NAMALWA (cell line): ENCODE measurements around the gene CCDC170.

Source experiments
- DNase-seq: peaks from one replicate; pipeline ENCODE4 v3.0.0-alpha.2; 2015; ENCODE audit warnings: low spot score

Gene CCDC170

DNA sequence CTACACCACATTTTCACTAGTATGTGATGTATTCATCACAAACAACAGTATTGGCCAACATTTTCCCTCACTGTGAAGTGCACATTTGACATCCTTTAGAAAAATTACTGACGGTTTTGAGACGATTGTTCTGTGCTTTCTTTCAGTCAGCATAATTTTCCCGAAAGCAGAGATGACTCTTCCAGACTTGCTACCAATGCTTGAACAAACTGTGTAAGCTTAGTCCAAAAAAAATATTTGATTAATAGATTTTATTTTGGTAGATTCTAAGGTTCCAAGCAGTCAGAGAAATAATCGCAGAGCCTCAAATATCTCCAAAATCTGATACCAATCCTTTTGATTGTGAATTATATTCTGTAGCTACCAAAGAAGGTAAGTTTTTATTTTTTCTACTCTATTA, 162.6 kb downstream of the CCDC170 start:
- DNase-seq: no peak

DNA sequence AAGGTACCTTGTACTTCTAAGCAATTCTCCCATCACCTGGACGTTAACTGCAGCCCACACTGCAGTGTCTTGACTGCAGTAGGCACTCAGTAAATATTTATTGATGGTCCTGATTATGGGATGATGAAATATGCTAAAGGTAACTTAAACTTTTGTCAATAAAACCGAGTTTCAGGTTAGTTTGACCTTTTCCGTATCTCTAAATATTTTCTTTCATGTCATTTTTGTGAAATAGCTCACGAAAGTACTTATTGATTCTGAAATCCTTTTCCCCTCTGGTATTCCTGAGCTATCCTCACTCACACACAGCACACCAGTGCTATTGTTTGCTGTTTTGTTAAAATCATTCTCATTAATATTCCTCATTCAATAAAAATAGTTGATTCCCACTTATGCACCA, 164.3 kb downstream of the CCDC170 start:
- no peak for DNase-seq

DNA sequence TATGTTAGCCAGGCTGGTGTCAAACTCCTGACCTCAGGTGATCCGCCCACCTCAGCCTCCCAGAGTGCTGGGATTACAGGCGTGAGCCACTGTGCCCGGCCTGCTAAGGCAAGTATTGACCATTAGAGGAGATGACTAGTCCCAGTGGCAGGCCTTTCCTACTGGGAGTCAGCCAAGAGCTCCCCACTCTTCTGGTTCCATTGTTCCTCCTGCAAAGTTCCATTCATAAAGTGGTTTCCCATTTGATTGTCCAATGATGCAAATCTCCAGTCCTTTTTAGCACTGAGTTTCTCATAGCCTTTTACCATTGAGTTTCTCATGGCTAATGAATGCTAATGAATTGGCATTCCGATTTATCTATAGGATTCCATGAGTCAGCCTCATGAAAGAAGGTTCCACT, 165.4 kb downstream of the CCDC170 start:
- no peak for DNase-seq

DNA sequence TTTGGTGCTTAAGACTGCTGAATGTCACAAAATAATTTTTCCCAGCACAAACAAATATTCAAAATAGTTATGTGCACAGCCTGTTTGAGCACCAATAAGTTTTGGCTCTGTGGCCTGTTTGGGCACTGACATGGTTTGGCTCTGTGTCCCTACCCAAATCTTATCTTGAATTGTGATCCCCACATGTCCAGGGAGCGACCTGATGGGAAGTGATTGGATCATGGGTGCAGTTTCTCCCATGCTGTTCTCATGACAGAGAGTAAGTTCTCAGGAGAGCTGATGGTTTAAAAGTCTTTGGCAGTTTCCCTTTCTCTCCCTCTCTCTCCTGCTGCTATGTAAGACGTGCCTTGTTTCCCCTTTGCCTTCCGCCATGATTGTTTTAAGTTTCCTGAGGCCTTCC, 167.7 kb downstream of the CCDC170 start:
- no peak for DNase-seq

DNA sequence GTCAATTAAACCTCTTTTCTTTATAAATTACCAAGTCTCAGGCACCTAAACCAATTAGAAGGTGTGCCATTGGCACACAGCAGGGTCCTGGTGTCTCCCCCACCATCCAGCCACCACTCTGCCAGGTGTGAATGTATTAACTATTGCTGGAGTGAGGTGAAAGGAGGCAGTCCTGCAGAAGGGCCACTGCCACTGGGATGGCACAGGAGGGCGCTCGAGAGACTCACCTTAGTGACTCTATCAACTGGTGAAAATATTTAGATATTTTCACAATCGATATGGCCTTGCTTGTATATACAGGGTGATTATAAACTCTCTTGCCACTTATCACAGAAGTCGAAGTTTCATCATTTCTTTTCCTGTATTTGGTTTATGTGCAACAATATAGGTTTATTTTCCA, 168.1 kb downstream of the CCDC170 start:
- peak; percentile 24 for DNase-seq

DNA sequence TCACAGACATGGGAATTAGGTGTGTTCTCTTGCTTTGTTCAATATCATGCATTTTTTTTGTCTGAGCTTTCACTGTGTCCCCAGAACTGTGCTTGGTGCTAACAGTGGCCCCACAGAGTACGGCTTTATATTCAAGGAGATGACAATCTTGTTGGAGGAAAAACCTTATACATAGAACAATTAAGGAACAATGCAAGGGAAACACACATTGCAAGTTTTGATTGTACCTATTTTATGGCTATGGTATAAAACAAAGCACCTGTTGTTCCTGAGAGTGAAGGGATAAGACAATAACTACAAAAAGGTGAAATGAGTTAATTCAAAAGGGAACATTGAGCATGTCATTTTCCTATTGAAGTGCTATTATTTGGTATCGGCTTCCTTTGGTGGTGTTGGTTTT, 169.7 kb downstream of the CCDC170 start:
- DNase-seq: no peak

DNA sequence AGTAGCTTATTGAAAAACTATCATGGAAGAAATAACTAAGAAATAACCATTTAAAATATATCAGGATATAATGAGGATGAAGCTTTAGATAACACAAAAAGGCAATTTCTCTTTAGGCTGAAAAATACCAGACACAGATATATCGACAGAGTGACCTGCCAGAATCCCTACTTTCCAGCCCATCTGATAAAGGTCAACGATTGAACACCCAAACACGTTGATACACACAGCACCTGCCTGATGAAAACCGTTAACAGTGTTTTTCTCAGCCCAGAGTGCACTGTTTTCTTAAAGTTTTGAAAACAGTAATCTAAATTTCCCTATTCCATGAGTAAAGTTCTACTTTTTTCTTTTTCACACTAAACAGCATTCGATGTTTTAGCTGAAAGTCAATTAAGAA, 170.6 kb downstream of the CCDC170 start:
- DNase-seq: no peak

DNA sequence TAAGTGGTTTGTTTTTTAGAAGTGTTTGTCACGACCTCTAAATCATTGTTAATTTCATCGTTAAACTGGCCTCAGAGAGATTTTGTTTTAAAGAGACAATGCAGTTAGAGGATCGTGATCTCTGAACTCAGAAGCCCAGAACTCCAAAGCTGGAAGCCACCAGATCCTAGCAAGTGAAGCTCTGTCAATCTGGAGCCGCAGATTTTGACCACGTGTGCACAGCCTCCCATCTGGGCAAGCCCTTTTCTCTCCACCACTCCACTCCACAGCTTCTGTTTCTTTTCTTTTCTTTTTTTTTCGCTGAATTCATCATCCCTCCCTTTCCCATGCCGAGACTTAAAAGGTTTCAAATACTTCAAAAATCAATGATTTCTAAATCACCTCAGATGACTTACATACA, 171.5 kb downstream of the CCDC170 start:
- no peak for DNase-seq

DNA sequence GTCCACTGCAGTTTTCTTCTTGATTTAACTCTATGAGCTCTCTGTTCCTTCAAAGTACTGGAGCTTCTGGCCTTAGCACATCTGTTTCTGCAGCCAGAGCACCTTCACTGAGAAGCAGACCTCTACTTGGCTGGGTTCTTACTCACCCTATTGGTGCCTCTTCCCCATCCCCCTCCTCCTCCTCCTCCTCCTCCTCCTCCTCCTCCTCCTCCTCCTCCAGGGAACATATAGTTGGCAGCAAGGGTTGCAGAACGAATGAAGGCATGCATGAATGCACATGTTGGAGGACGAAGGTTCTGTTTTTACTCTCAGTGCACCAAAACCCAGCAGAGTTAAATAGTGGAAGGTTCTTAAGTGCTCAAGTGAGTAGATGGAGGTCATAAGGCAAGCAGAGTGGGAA, 172.7 kb downstream of the CCDC170 start:
- no peak for DNase-seq

DNA sequence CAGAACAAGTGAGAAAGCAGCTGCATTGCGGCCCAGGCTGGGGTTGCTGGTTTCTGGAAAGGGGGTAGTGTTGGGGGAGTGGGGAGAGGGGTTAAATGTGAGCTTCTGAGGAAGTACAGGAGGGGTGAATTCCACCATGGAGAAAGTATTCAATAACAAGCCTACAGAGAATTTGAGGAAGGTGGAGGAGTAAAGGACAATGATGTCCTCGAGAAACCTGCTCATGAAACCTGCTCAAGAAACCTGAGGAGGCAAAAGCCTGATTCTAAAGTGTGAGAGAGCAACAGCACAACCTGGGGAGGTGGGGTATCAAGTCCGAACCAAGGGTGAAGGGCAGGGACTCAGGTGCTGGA, 175.4 kb downstream of the CCDC170 start:
- DNase-seq: no peak

DNA sequence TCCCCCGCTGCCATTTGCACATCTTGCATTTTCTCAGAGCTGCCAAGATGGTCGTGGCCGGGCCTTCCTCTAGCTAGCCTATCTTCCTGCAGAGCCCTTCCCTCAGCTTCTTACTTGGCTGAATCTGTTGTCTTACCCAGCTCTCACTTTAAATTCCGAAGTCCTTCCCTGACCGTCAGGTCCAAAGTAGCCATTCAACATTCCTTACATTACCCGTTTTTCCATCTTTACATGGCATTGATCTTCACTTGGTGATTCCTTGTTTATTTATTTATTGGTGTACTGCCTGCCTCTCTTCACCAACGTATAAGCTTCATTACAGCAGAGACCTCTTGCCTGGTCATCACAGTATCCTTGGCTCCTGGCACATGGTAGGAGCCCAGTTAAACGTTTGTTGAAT, 176.3 kb downstream of the CCDC170 start:
- DNase-seq: no peak
